ENCODE results near the gene CLDN5.

The CLDN5 gene

DNA sequence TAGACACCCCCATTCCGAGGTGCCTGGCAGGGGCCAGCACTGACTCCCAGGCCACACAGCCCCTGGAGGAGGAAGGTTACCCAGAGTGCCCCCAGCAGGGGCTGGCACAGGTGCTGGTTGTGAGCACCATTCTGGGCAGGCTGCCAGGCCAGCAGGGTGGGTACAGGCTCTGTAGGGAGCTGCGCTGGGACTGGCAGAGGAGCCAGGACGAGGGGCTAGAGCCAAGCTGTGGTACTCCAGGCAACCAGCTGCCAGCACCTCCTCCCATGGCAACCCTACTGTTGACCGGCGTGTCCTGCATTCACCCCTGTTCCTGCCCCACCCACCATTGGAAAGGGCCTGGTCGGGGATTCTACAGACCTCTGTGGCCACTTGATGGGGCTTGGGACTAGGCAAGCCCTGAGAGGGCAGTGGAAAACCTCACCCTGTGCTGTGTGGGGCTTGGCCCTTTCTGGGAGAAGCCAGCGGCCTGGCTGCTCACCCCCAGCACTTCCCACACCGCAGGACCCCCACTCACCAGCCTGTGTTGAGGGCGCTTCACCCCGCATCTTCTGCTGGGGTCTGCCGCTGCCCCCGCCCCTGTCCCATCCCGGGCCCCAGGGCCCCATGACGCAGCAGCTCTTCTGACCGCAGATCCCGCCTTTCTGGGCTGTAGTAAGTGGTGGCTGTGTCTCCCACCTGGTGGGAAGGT lies 1.9 kb downstream of the CLDN5 start:
- DNase-seq (ENCODE audit: low spot score), result no peak

DNA sequence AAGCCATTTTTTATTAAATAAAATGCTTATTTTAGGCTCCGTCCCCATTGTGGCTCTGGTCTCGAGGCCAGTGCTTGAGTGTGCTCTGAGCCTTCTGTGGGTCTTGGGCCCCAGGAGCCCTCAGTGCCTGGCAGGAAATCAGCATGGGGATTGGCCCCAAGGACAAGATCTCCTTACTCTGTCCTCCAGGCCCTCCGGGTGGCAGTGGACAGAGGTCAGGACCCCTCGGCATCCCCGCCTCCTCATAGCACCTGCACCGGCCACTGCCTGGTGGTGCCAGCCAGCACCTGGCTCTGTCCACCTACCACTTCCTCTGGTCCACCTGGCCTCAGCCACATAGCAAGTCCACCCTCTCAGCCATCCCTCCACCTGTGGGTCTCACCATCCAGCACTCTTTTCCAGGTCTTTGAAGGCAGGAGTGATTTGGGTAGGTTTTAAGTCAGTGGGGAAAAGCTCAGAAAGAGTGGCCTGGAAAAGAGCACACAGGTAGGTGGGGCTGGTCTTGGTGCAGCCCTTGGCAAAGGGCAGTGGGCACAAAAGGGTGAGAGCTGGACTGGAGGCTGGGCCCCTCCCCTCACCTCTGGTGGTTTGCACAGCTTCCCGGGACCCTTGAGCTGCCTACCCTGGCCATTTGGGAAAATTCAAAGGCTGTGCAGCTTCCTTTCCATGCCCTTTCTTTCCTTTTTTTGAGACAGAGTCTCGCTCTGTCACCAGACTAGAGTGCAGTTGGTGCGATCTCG lies 3.5 kb downstream of the CLDN5 start:
- DNase-seq (ENCODE audit: low spot score), result no peak

DNA sequence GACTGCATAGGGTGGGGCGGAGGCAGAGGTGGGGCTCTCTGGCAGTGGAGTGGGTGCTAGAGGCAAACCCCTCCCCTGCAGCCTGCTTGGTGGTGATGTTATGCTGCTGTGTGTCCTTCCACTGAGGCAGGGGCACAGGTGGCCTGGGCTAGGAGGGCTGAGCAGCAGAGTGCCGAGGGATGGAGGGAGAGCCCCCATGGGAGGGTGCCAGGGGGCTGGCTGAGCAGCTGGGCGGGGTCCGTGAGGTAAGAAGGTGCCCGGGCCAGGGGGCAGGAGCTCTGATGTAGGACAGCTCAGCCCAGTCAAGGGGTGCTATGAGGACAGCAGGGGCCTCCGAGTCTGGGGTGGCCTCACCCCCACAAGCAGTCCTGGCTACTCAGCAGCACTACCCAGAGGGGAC lies 4.2 kb downstream of the CLDN5 start:
- no peak for DNase-seq (ENCODE audit: low spot score)

- DNase-seq (ENCODE audit: low spot score), result no peak
Observed at GRCh38 chr22:19519041-19519926, 4.9 kb downstream of the CLDN5 start.

DNA sequence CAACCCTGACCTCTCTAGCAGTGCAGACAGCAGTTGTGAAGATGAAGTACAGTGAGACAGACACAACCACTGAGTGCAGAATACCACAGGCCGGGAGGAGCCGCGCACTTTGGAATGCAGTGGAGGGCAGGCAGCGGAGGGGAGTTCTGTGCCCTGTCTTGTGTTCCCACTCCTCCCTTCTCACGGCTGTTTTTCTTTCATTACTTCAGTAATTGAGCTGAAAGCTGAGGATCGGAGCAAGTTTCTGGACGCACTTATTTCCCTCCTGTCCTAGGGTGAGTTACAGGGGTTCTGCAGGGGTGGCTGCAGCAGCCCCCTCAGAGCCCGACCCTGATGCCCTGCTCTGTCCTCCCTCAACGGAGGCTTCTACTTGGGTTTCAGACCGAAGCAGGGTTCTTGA lies 5.6 kb downstream of the CLDN5 start:
- no peak for DNase-seq (ENCODE audit: low spot score)

GRCh38 chr22:19517919-19518611 lies 6.1 kb downstream of the CLDN5 start:
- no peak for DNase-seq (ENCODE audit: low spot score)

- DNase-seq (ENCODE audit: low spot score), result no peak
Observed at GRCh38 chr22:19517171-19517500, 7.1 kb downstream of the CLDN5 start.

DNA sequence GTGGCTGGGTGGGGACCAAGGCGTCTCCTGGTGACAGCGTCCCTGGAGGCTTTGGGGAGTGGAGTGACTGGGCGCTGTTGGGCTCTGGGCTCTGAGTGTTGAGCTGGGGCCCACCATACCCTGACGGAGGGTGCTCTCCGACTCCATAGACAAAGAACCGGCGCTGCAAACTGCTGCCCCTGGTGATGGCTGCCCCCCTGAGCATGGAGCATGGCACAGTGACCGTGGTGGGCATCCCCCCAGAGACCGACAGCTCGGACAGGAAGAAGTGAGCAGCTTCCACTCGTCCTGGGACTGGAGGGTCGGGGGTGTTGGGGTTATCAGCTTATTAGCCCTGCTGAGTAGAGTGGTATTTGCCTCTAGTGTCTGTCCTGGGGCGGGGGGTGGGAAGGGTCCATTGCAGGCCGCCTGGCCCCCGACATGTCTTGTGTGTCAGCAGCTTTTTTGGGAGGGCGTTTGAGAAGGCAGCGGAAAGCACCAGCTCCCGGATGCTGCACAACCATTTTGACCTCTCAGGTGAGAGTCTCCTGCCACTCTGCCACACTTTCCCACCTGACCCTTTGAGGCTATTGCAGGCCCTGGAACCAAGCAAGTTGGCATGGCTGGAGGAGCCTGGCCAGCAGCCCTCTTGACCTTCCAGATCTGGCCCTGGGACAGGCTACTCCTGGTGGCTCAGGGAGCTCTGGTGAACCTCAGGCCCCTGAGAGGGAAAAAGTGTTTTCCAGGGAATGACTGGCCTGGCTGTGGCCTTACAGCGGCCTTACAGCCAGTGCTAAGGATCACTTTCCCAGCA lies 7.6 kb downstream of the CLDN5 start:
- DNase-seq (ENCODE audit: low spot score), result no peak

GRCh38 chr22:19515654-19516377 lies 8.4 kb downstream of the CLDN5 start:
- DNase-seq (ENCODE audit: low spot score), result no peak

- DNase-seq (ENCODE audit: low spot score), result no peak
Observed at GRCh38 chr22:19514831-19515565, 9.2 kb downstream of the CLDN5 start.

GRCh38 chr22:19513823-19514222 lies 10.4 kb downstream of the CLDN5 start:
- no peak for DNase-seq (ENCODE audit: low spot score)

GRCh38 chr22:19510919-19511341 lies 13.3 kb downstream of the CLDN5 start:
- DNase-seq (ENCODE audit: low spot score), result no peak

- no peak for DNase-seq (ENCODE audit: low spot score)
Observed at GRCh38 chr22:19509923-19510322, 14.3 kb downstream of the CLDN5 start.

GRCh38 chr22:19509191-19509590 lies 15.0 kb downstream of the CLDN5 start:
- DNase-seq (ENCODE audit: low spot score), result no peak

DNA sequence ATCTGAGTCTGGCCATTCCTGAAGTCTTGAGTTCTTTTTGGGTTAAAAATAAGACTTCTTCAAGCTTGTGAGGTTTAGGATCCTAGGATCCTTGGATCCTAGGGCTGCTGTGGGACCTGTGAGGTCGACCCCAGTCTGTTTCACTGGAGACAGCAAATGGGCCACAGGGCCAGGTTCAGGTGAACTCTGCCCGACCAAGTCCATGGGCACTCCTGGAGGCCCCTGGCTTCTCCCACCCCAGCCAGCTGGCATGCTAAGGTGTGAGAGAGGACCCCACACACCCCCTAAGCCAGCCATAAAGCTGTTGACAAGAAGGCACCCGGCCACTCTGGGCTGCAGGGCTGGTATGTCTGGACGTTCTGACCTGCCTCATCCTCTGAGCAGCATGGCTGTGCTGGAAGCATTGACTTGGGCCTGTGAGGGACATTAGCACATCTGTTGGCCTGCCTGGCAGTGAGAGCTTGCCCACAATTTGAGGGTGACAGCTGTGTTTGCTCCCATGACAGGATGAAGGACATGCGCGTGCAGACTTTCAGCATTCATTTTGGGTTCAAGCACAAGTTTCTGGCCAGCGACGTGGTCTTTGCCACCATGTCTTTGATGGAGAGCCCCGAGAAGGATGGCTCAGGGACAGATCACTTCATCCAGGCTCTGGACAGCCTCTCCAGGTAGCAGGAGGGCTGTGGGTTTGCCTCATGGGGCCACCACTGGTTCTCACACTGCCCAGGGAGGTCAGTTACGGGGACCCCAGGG lies 16.0 kb downstream of the CLDN5 start:
- DNase-seq (ENCODE audit: low spot score), result no peak

- DNase-seq (ENCODE audit: low spot score), result no peak
Observed at GRCh38 chr22:19507534-19507861, 16.7 kb downstream of the CLDN5 start.

DNA sequence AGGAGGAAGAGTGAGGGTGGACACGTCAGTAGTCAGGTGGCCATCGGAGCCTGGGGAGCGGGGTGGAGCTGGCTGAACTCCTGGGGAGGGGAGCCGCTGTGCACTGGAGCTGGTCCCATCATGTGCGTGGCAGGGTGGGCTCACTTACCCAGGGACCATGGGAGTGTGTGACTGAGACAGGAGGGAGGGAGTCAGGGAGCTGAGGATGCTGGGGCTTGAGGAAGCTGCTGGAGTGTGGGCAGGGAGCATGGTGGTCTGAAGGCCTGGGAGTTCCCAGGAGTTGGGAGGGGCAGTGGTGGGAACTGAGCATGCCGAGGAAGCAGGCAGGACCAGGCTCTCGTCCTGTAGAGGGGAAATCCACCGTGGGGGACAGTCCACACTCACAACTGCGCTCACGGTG lies 18.0 kb downstream of the CLDN5 start:
- no peak for DNase-seq (ENCODE audit: low spot score)

- DNase-seq (ENCODE audit: low spot score), result no peak
Observed at GRCh38 chr22:19505735-19506126, 18.5 kb downstream of the CLDN5 start.

Measured in left forelimb (tissue), 1 donor.